ENCODE data around the gene NAALADL2.

DNA sequence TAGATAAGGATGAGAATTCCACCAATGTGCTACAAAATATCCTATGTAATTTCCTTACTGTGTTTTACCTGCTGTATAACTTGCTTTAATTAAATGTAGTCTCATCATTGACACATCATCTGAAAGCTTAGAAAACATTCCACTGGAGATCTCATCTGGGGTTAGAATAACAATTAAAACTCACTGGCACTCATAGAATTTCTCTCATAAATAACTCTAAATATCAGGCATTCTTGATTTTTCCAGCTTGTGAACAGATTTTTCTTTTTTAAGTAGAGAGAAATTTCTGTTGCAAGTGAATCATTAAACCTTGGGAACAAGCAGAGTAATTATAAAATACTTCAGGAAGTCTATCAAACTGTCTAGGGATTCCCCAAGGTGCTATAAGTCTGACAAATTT is 843.8 kb downstream of the NAALADL2 start:
- TF ChIP-seq, protein P1, sequence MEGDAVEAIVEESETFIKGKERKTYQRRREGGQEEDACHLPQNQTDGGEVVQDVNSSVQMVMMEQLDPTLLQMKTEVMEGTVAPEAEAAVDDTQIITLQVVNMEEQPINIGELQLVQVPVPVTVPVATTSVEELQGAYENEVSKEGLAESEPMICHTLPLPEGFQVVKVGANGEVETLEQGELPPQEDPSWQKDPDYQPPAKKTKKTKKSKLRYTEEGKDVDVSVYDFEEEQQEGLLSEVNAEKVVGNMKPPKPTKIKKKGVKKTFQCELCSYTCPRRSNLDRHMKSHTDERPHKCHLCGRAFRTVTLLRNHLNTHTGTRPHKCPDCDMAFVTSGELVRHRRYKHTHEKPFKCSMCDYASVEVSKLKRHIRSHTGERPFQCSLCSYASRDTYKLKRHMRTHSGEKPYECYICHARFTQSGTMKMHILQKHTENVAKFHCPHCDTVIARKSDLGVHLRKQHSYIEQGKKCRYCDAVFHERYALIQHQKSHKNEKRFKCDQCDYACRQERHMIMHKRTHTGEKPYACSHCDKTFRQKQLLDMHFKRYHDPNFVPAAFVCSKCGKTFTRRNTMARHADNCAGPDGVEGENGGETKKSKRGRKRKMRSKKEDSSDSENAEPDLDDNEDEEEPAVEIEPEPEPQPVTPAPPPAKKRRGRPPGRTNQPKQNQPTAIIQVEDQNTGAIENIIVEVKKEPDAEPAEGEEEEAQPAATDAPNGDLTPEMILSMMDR (IDR thresholded peaks at IDR 0.05; ENCODE audit: extremely low read depth in 1 of 2, insufficient read depth in 1 of 2, low read depth in 1 of 2, low read length in 2 of 2), result no peak
- TF ChIP-seq POLR2A (IDR thresholded peaks at IDR 0.05; ENCODE audit: low read depth, low read length), result no peak
- no peak for TF ChIP-seq POLR2AphosphoS5 (IDR thresholded peaks at IDR 0.05; ENCODE audit: insufficient read depth, low read depth, low read length)
- TF ChIP-seq, protein P2, sequence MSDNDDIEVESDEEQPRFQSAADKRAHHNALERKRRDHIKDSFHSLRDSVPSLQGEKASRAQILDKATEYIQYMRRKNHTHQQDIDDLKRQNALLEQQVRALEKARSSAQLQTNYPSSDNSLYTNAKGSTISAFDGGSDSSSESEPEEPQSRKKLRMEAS (IDR thresholded peaks at IDR 0.05; ENCODE audit: insufficient read depth, insufficient read length), result no peak
- no peak for TF ChIP-seq GATA2 (IDR thresholded peaks at IDR 0.05; ENCODE audit: insufficient read depth, insufficient read length, low read depth, low read length)
- TF ChIP-seq EZH2 (IDR thresholded peaks at IDR 0.05; ENCODE audit: borderline replicate concordance, low read depth, low read length, severe bottlenecking), result no peak
- no peak for TF ChIP-seq JUN (IDR thresholded peaks at IDR 0.05; ENCODE audit: borderline replicate concordance, insufficient read depth, insufficient read length, low read depth)
- no peak for TF ChIP-seq MYC (IDR thresholded peaks at IDR 0.05; ENCODE audit: low read depth, low read length)
- TF ChIP-seq FOS (IDR thresholded peaks at IDR 0.05; ENCODE audit: borderline replicate concordance, insufficient read depth, low read length), result no peak

All from endothelial cell of umbilical vein (primary cell).